A549 (cell line): ENCODE results near the gene CHTF18. TPM values are rescaled to one million over a fixed set of nuclear protein-coding genes. Genes with fewer than 3 reads are reported as not detected.

Experiments
- ATAC-seq, 2 experiments: fragments of 200-7000 bp in 1 of 2; fragments of >200 bp in 1 of 2; cut with Nextera tagmentation in 1 of 2; cut with Tn5 transposase in 1 of 2; 3 replicates each; pipeline versions ENCODE4 v1.8.0 to v1.9.1; 2018 to 2020; ENCODE audit warnings: mild to moderate bottlenecking in 1 of 2, moderate library complexity in 1 of 2
- CTCF ChIA-PET: fragments of 300-600 bp; sonication (Branson Sonifier 250); formaldehyde crosslinking; extraction: SDS; loops from one replicate; lab custom pipeline; 2021; ENCODE audit warnings: antibody characterized with exemption, inconsistent platforms; lab: Yijun Ruan, JAX
- POLR2A ChIA-PET: fragments of 350-600 bp; formaldehyde crosslinking; extraction: SDS; loops from one replicate; lab custom pipeline; 2021; ENCODE audit warnings: antibody characterized with exemption, inconsistent platforms; lab: Yijun Ruan, JAX
- DNase-seq, 2 experiments: peaks; one replicate each; pipeline versions ENCODE4 v3.0.0 to v3.0.0-alpha.2; 2011 to 2016; ENCODE audit warnings: low read depth in 1 of 2, low spot score in 1 of 2
- FAIRE-seq: peaks from 2 replicates; lab custom pipeline; 2011; peaks lifted over from hg19 to GRCh38; lab: Jason Lieb, UNC
- H3K27ac ChIP-seq, 2 experiments: fragments of >200 bp; sonication (Bioruptor Twin); formaldehyde crosslinking; 3 replicates each; pipeline ENCODE4 v1.5.1; 2016 to 2017
- H3K4me1 ChIP-seq: fragments of >200 bp; sonication (Bioruptor Twin); formaldehyde crosslinking; 3 replicates; pipeline ENCODE4 v1.6.1; 2016
- H3K4me2 ChIP-seq: fragments of >200 bp; sonication (Bioruptor Twin); formaldehyde crosslinking; 3 replicates; pipeline ENCODE4 v1.6.1; 2016
- H3K4me3 ChIP-seq: fragments of >200 bp; sonication (Bioruptor Twin); formaldehyde crosslinking; 3 replicates; pipeline ENCODE4 v1.5.1; 2016
- H3K9me3 ChIP-seq: fragments of >200 bp; sonication (Bioruptor Twin); formaldehyde crosslinking; 3 replicates; pipeline ENCODE4 v1.6.1; 2016
- CBX2 ChIP-seq: fragments of 200-600 bp; sonication (generic); IDR thresholded peaks from 2 replicates; pipeline ENCODE4 v1.6.1; 2016; ENCODE audit warnings: low read depth, mild to moderate bottlenecking, borderline replicate concordance
- ESRRA ChIP-seq: fragments of 150-350 bp; IDR thresholded peaks from 2 replicates; pipeline ENCODE4 v1.6.1; 2014; ENCODE audit warnings: mild to moderate bottlenecking, low read length, borderline replicate concordance
- FOXS1 ChIP-seq: fragments of 250-450 bp; sonication (Bioruptor Pico); IDR thresholded peaks from 2 replicates; pipeline ENCODE4 v1.5.0; 2020; ENCODE audit warnings: mild to moderate bottlenecking, moderate library complexity
- GATA3 ChIP-seq: IDR thresholded peaks from 2 replicates; pipeline ENCODE4 v1.6.1; 2012; ENCODE audit warnings: borderline replicate concordance
- HEYL ChIP-seq: fragments of 250-450 bp; sonication (Bioruptor Pico); IDR thresholded peaks from 2 replicates; pipeline ENCODE4 v1.8.0; 2021; ENCODE audit warnings: mild to moderate bottlenecking, moderate library complexity
- HOXA7 ChIP-seq: fragments of 250-450 bp; sonication (Bioruptor Pico); IDR thresholded peaks from 2 replicates; pipeline ENCODE4 v1.5.0; 2020; ENCODE audit warnings: mild to moderate bottlenecking, moderate library complexity
- JUNB ChIP-seq: fragments of >200 bp; sonication (Bioruptor Twin); formaldehyde crosslinking; IDR thresholded peaks from 2 replicates; pipeline ENCODE4 v1.6.1; 2016
- KDM1A ChIP-seq: fragments of 200-600 bp; sonication (generic); IDR thresholded peaks from 2 replicates; pipeline ENCODE4 v1.6.1; 2016; ENCODE audit warnings: low read depth, mild to moderate bottlenecking
- MAFK ChIP-seq: fragments of 450-650 bp; IDR thresholded peaks from 2 replicates; pipeline ENCODE4 v1.6.1; 2014; ENCODE audit not compliant: partially characterized antibody
- MAZ ChIP-seq: fragments of 150-350 bp; IDR thresholded peaks from 2 replicates; pipeline ENCODE4 v1.6.1; 2014; ENCODE audit warnings: antibody characterized with exemption, low read depth, low read length, borderline replicate concordance
- NFE2L2 ChIP-seq: fragments of 150-350 bp; conservative IDR thresholded peaks from 2 replicates; pipeline ENCODE4 v1.6.1; 2014; ENCODE audit warnings: low read length
- NR3C1 ChIP-seq: fragments of >200 bp; sonication (Bioruptor Twin); formaldehyde crosslinking; IDR thresholded peaks from 3 replicates; pipeline ENCODE4 v1.6.1; 2017
- PBX3 ChIP-seq: IDR thresholded peaks from 2 replicates; pipeline ENCODE4 v1.6.1; 2012
- PHF8 ChIP-seq: fragments of 200-600 bp; sonication (generic); IDR thresholded peaks from 2 replicates; pipeline ENCODE4 v1.6.1; 2016; ENCODE audit warnings: low read depth, mild to moderate bottlenecking, antibody characterized with exemption, moderate library complexity, borderline replicate concordance
- RAD21 ChIP-seq, 2 experiments: fragments of >200 bp in 1 of 2; sonication (Bioruptor Twin) in 1 of 2; formaldehyde crosslinking in 1 of 2; IDR thresholded peaks in 1 of 2; conservative IDR thresholded peaks in 1 of 2; 2 replicates in 1 of 2; 3 replicates in 1 of 2; pipeline ENCODE4 v1.6.1; 2012 to 2018; ENCODE audit warnings: inconsistent platforms in 1 of 2
- SMC3 ChIP-seq: fragments of >200 bp; sonication (Bioruptor Twin); formaldehyde crosslinking; IDR thresholded peaks from 3 replicates; pipeline ENCODE4 v1.6.1; 2018; ENCODE audit warnings: inconsistent platforms
- SREBF2 ChIP-seq: fragments of 450-650 bp; IDR thresholded peaks from 2 replicates; pipeline ENCODE4 v1.6.1; 2014; ENCODE audit warnings: mild to moderate bottlenecking, moderate library complexity
- ZFP36 ChIP-seq: fragments of 450-650 bp; IDR thresholded peaks from 2 replicates; pipeline ENCODE4 v1.6.1; 2014; ENCODE audit warnings: borderline replicate concordance; ENCODE audit not compliant: partially characterized antibody
- ZSCAN20 ChIP-seq: fragments of 250-450 bp; sonication (Bioruptor Pico); IDR thresholded peaks from 2 replicates; pipeline ENCODE4 v1.8.0; 2022; ENCODE audit warnings: mild to moderate bottlenecking, moderate library complexity
- WGBS: methylation state at CpG from one replicate; pipeline ENCODE4 v1.1.6; 2017; ENCODE audit errors: missing lambda C conversion rate; 5-methylcytosine and 5-hydroxymethylcytosine counted together
- polyA plus RNA-seq, 4 experiments: library from polyadenylated mRNA; depleted of rRNA in 3 of 4; stranded (reverse); fragments of >200 nt; fragmentation: RNase III in 1 of 4; extraction: RNeasy Plus Mini Kit Qiagen cat#74134 plus additional on column Dnase treatment in 1 of 4; gene quantifications; 2 replicates in 3 of 4; 3 replicates in 1 of 4; pipeline ENCODE4 v1.2.3, GENCODE V29; 2011 to 2017
- TF ChIP-seq, protein P1 (sequence below): fragments of >200 bp; sonication (Bioruptor Twin); formaldehyde crosslinking; IDR thresholded peaks from 3 replicates; pipeline ENCODE4 v1.5.1; 2016
- TF ChIP-seq, protein P2 (sequence below): fragments of >200 bp; sonication (Bioruptor Twin); formaldehyde crosslinking; IDR thresholded peaks from 3 replicates; pipeline ENCODE4 v1.6.1; 2016
- TF ChIP-seq, protein P3 (sequence below): IDR thresholded peaks from 2 replicates; pipeline ENCODE4 v1.6.1; 2012; ENCODE audit warnings: low read depth, borderline replicate concordance
- TF ChIP-seq, protein P4 (sequence below): fragments of 150-350 bp; IDR thresholded peaks from 2 replicates; pipeline ENCODE4 v1.6.1; 2014; ENCODE audit warnings: low read depth, mild to moderate bottlenecking, low read length

The CHTF18 gene
- polyA plus RNA-seq, 2 of the 4 experiments (the other 2 are of a cell fraction) = 4.8 to 36.7 TPM

- TF ChIP-seq ZFP36 = no peak
- TF ChIP-seq RAD21 (conservative IDR thresholded peaks at IDR 0.05 in 1 of 2, IDR thresholded peaks at IDR 0.05 in 1 of 2) = peak; percentile 34 to 50; a peak in 4 of 5 replicates
- TF ChIP-seq, protein P1, sequence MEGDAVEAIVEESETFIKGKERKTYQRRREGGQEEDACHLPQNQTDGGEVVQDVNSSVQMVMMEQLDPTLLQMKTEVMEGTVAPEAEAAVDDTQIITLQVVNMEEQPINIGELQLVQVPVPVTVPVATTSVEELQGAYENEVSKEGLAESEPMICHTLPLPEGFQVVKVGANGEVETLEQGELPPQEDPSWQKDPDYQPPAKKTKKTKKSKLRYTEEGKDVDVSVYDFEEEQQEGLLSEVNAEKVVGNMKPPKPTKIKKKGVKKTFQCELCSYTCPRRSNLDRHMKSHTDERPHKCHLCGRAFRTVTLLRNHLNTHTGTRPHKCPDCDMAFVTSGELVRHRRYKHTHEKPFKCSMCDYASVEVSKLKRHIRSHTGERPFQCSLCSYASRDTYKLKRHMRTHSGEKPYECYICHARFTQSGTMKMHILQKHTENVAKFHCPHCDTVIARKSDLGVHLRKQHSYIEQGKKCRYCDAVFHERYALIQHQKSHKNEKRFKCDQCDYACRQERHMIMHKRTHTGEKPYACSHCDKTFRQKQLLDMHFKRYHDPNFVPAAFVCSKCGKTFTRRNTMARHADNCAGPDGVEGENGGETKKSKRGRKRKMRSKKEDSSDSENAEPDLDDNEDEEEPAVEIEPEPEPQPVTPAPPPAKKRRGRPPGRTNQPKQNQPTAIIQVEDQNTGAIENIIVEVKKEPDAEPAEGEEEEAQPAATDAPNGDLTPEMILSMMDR = peak; percentile 60
- peak; percentile 73 for TF ChIP-seq SMC3
- H3K9me3 ChIP-seq = no peaks in the 10 kb centered on the region
- ATAC-seq (peak; percentile 73), FAIRE-seq (no peak), DNase-seq (peak in 1 of 2 experiments; percentile 63)
- CTCF ChIA-PET = interaction anchor here (0.7 to 28.0 kb wide), 15 partner anchors 9 to 90 kb away, joined by 3 to 656 read pairs (median 6); partner anchors contain the start of genes ANTKMT, CCDC78, FBXL16 and HAGHL
- no peak overlapping the region; a peak in 1 of 6 replicates for H3K27ac ChIP-seq
- WGBS = 2% methylated on average over 6 of the region's 14 CpGs
- H3K4me2 ChIP-seq = peak overlapping the region; percentile 8; the same call in 1 of the 3 replicates
- no peaks in the 10 kb centered on the region for H3K4me1 ChIP-seq
- POLR2A ChIA-PET = no interaction called here
- H3K4me3 ChIP-seq = no peak overlapping the region
These were observed 42.7 kb upstream of the CHTF18 start for GRCh38 chr16:745739-746138.

DNA sequence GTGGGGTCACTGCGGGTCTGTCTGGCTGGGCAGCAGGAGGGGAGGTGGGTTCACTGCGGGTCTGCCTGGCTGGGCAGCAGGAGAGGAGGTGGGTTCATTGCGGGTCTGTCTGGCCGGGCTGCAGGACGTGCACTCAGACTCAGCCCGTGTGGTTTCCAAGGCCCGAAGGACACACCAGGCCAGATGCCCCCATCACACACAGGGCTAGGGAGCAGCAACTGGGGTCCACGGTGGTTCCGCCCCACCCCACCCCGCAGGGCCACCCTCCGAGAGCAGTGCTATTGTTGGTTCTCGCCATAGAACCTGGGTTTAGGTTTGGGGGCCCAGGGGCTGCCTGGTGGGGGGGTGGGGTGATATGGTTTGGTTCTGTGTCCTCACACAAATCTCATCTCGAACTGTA, 41.8 kb upstream of the CHTF18 start:
- no peak overlapping the region for H3K4me3 ChIP-seq
- ATAC-seq = no peak
- POLR2A ChIA-PET = no interaction called here
- H3K9me3 ChIP-seq = no peaks in the 10 kb centered on the region
- H3K4me2 ChIP-seq = no peak overlapping the region
- CTCF ChIA-PET = interaction anchor here (1.0 to 28.0 kb wide), 5 partner anchors 10 to 38 kb away, joined by 3 to 656 read pairs (median 6); partner anchors contain the start of genes ANTKMT, CCDC78, FBXL16 and HAGHL
- no peak overlapping the region for H3K27ac ChIP-seq
- WGBS = 76% methylated on average over 4 of the region's 13 CpGs
- no peak for DNase-seq
- FAIRE-seq = no peak
- TF ChIP-seq, protein P2, sequence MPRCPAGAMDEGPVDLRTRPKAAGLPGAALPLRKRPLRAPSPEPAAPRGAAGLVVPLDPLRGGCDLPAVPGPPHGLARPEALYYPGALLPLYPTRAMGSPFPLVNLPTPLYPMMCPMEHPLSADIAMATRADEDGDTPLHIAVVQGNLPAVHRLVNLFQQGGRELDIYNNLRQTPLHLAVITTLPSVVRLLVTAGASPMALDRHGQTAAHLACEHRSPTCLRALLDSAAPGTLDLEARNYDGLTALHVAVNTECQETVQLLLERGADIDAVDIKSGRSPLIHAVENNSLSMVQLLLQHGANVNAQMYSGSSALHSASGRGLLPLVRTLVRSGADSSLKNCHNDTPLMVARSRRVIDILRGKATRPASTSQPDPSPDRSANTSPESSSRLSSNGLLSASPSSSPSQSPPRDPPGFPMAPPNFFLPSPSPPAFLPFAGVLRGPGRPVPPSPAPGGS = no peak
- no peak for TF ChIP-seq PBX3
- TF ChIP-seq CBX2 = no peak
- TF ChIP-seq MAFK = no peak
- TF ChIP-seq PHF8 = no peak
- TF ChIP-seq ZSCAN20 = no peak
- no peak for TF ChIP-seq FOXS1 (CRISPR knock-in tag)
- no peak for TF ChIP-seq NR3C1
- TF ChIP-seq MAZ = no peak
- no peak for TF ChIP-seq JUNB
- TF ChIP-seq, protein P3, sequence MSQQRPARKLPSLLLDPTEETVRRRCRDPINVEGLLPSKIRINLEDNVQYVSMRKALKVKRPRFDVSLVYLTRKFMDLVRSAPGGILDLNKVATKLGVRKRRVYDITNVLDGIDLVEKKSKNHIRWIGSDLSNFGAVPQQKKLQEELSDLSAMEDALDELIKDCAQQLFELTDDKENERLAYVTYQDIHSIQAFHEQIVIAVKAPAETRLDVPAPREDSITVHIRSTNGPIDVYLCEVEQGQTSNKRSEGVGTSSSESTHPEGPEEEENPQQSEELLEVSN = no peak
- TF ChIP-seq RAD21 (conservative IDR thresholded peaks at IDR 0.05 in 1 of 2, IDR thresholded peaks at IDR 0.05 in 1 of 2) = no peak
- no peak for TF ChIP-seq KDM1A
- no peak for TF ChIP-seq HEYL (CRISPR knock-in tag)
- TF ChIP-seq, protein P4, sequence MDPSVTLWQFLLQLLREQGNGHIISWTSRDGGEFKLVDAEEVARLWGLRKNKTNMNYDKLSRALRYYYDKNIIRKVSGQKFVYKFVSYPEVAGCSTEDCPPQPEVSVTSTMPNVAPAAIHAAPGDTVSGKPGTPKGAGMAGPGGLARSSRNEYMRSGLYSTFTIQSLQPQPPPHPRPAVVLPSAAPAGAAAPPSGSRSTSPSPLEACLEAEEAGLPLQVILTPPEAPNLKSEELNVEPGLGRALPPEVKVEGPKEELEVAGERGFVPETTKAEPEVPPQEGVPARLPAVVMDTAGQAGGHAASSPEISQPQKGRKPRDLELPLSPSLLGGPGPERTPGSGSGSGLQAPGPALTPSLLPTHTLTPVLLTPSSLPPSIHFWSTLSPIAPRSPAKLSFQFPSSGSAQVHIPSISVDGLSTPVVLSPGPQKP = no peak
- no peak for TF ChIP-seq HOXA7
- TF ChIP-seq GATA3 = no peak
- TF ChIP-seq NFE2L2 = no peak
- TF ChIP-seq SREBF2 = no peak
- no peak for TF ChIP-seq ESRRA
- H3K4me1 ChIP-seq = no peaks in the 10 kb centered on the region
